ENCODE measurements around the gene MARCKS. TPM values are rescaled to one million over a fixed set of nuclear protein-coding genes. Genes with fewer than 3 reads are reported as not detected.

The MARCKS gene
- total and polyA plus RNA-seq, 10 of the 15 experiments (the other 5 are each of a cell fraction or from before 2014, with no cell fraction given) = 29.0 to 164 (median 74.5) TPM

DNA sequence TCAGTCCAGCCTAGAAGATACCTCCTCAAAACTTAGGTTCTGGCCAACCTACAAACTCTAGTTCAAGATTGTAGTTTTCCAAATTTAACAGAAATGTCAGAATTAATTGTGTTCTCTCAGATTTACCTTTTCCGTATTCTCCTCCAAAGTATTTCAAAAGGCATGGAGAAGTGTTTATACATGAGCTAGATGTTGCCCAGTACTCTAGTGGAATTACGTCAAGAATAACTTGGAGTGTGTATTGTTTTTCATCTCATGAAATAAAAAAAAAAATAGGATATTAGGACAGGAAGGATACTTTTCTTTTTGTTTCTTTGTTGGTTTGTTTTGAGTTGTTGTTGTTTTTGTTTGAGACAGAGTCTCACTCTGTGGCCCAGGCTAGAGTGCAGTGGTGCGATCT lies 32.3 kb upstream of the MARCKS start (continued):
- TF ChIP-seq, protein P1, sequence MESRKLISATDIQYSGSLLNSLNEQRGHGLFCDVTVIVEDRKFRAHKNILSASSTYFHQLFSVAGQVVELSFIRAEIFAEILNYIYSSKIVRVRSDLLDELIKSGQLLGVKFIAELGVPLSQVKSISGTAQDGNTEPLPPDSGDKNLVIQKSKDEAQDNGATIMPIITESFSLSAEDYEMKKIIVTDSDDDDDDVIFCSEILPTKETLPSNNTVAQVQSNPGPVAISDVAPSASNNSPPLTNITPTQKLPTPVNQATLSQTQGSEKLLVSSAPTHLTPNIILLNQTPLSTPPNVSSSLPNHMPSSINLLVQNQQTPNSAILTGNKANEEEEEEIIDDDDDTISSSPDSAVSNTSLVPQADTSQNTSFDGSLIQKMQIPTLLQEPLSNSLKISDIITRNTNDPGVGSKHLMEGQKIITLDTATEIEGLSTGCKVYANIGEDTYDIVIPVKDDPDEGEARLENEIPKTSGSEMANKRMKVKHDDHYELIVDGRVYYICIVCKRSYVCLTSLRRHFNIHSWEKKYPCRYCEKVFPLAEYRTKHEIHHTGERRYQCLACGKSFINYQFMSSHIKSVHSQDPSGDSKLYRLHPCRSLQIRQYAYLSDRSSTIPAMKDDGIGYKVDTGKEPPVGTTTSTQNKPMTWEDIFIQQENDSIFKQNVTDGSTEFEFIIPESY (IDR thresholded peaks at IDR 0.05) = no peak
- TF ChIP-seq FOS (IDR thresholded peaks at IDR 0.05; ENCODE audit: borderline replicate concordance, extremely low read depth, insufficient read length) = no peak

DNA sequence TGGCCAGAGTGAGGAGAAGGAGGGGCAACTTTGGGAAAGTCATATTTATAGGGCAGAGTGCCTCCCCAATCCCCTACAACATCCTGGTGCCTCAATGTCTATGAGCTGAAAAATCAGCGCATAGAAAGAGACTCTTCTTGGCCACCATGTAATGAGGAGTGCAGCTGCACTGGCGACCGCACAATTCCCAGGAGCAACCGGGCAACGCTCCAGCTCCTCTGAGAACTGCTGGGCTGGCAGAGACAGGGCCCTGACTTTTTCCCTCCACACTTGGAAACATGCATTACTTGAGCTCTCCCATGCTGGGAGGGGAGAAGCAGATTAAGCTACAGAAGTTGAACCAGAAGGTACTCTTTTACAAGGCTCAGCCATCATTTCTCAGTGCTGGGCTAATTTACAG lies 31.4 kb upstream of the MARCKS start:
- TF ChIP-seq STAT3 (IDR thresholded peaks at IDR 0.05; ENCODE audit: low read depth, low read length) (no peak), ZNF24 (IDR thresholded peaks at IDR 0.05) (no peak), ATF7 (IDR thresholded peaks at IDR 0.05; ENCODE audit: low read depth) (no peak), POLR2AphosphoS2 (IDR thresholded peaks at IDR 0.05; ENCODE audit: low read depth, low read length) (no peak), HCFC1 (IDR thresholded peaks at IDR 0.05; ENCODE audit: low read length) (no peak), PML (IDR thresholded peaks at IDR 0.05; ENCODE audit: low read length) (no peak), HDAC2 (IDR thresholded peaks at IDR 0.05) (no peak), GABPA (IDR thresholded peaks at IDR 0.05; ENCODE audit: low read depth) (no peak), GATAD2B (conservative IDR thresholded peaks at IDR 0.05; ENCODE audit: low read depth) (no peak), KAT2A (conservative IDR thresholded peaks at IDR 0.05; ENCODE audit: control insufficient read depth, low read depth, low read length) (no peak)
- H3K36me3 ChIP-seq (ENCODE audit: control insufficient read depth in 2 of 2, insufficient read depth in 2 of 2, low read length in 1 of 2) = no peaks in the 10 kb centered on the region
- no peak overlapping the region for H2AFZ ChIP-seq (ENCODE audit: control insufficient read depth, low read depth, low read length)
- no peak for DNase-seq (ENCODE audit: low read depth, low spot score)
- intact Hi-C loops (cut with micrococcal nuclease; ENCODE audit: unreplicated experiment) (no loop called here), in situ Hi-C loops (cut with MboI) (no loop called here)
- no peaks in the 10 kb centered on the region for H3K9me3 ChIP-seq (replicated peaks; ENCODE audit: control insufficient read depth, insufficient read depth, low read length)
- no peak overlapping the region for H3K27ac ChIP-seq (ENCODE audit: control insufficient read depth, insufficient read depth)
- H3K9ac ChIP-seq (ENCODE audit: control insufficient read depth, insufficient read depth, low read length) = no peak overlapping the region
- H3K27me3 ChIP-seq (replicated peaks in 1 of 2; ENCODE audit: control insufficient read depth in 2 of 2, insufficient read depth in 2 of 2, low read length in 1 of 2) = no peaks in the 10 kb centered on the region
- no peaks in the 10 kb centered on the region for H3K4me1 ChIP-seq (ENCODE audit: control insufficient read depth, insufficient read depth, low read length)
- H3K79me2 ChIP-seq (ENCODE audit: control insufficient read depth, insufficient read depth, low read length) = no peaks in the 10 kb centered on the region
- no TSS peak for BruUV-seq (replicated peaks)
- CTCF ChIA-PET = interaction anchor here (0.6 kb wide), 1 partner anchor 35 kb away, joined by 3 read pairs; no protein-coding TSS in a partner anchor
- no peak overlapping the region for H3K4me3 ChIP-seq
- FAIRE-seq = no peak
- H4K20me1 ChIP-seq (ENCODE audit: control insufficient read depth, insufficient read depth) = no peaks in the 10 kb centered on the region
- POLR2A ChIA-PET = no interaction called here
- ATAC-seq = no peak
- SMC1A ChIA-PET (ENCODE audit: uncharacterized antibody, unreplicated experiment) = interaction anchor here (0.9 to 1.6 kb wide), 6 partner anchors 9 to 183 kb away, joined by 3 to 4 read pairs (median 3); no protein-coding TSS in a partner anchor
- WGBS (ENCODE audit: insufficient coverage, insufficient replicate concordance, low lambda C conversion rate, missing lambda C conversion rate) = 86% methylated on average over 5 of the region's 5 CpGs
- RAD21 ChIA-PET (ENCODE audit: unreplicated experiment) = no interaction called here
- H3K4me2 ChIP-seq (ENCODE audit: control insufficient read depth, insufficient read depth) = no peak overlapping the region
